ENCODE data around the gene TMEM45A.
"Not testable (repeated sequence)": the region's sequence is repeated elsewhere in the genome, so short reads cannot be mapped to it uniquely, and the experiment has no call there.

Gene TMEM45A

GRCh38 chr3:100486808-100487207 is 5.6 kb upstream of the TMEM45A start:
- DNase-seq = no peak

- no peak for DNase-seq
Measured at GRCh38 chr3:100489118-100489517, 3.3 kb upstream of the TMEM45A start.

- no peak for DNase-seq
Measured at GRCh38 chr3:100496711-100497261, 4.4 kb downstream of the TMEM45A start.

GRCh38 chr3:100499651-100500050 is 7.2 kb downstream of the TMEM45A start:
- no peak for DNase-seq

- no peak for DNase-seq
Measured at GRCh38 chr3:100500320-100500880, 8.0 kb downstream of the TMEM45A start.

GRCh38 chr3:100503448-100503847 is 11.0 kb downstream of the TMEM45A start:
- DNase-seq = no peak

GRCh38 chr3:100506355-100506754 is 13.9 kb downstream of the TMEM45A start:
- DNase-seq = no peak

GRCh38 chr3:100509818-100510217 is 17.4 kb downstream of the TMEM45A start:
- not testable (repeated sequence) for DNase-seq

GRCh38 chr3:100516232-100516631 is 23.8 kb downstream of the TMEM45A start:
- DNase-seq = no peak

GRCh38 chr3:100516838-100517237 is 24.4 kb downstream of the TMEM45A start:
- no peak for DNase-seq

GRCh38 chr3:100517276-100517675 is 24.9 kb downstream of the TMEM45A start:
- DNase-seq = no peak

GRCh38 chr3:100518244-100518643 is 25.8 kb downstream of the TMEM45A start:
- DNase-seq = no peak

GRCh38 chr3:100518983-100519382 is 26.6 kb downstream of the TMEM45A start:
- DNase-seq = no peak

- peak; percentile 21 to 50 for DNase-seq
Measured at GRCh38 chr3:100521439-100521845, 29.0 kb downstream of the TMEM45A start.

GRCh38 chr3:100522125-100522524 is 29.7 kb downstream of the TMEM45A start:
- DNase-seq = no peak

GRCh38 chr3:100523050-100523760 is 30.8 kb downstream of the TMEM45A start:
- no peak for DNase-seq

- DNase-seq = no peak
Measured at GRCh38 chr3:100525753-100526612, 33.6 kb downstream of the TMEM45A start.

GRCh38 chr3:100526613-100527346 is 34.4 kb downstream of the TMEM45A start:
- no peak for DNase-seq

GRCh38 chr3:100527347-100527735 is 34.9 kb downstream of the TMEM45A start:
- no peak for DNase-seq

- no peak for DNase-seq
Measured at GRCh38 chr3:100531093-100531492, 38.7 kb downstream of the TMEM45A start.

- DNase-seq = no peak
Measured at GRCh38 chr3:100532411-100532810, 40.0 kb downstream of the TMEM45A start.

- no peak for DNase-seq
Measured at GRCh38 chr3:100533176-100533575, 40.8 kb downstream of the TMEM45A start.

GRCh38 chr3:100535610-100535943 is 43.2 kb downstream of the TMEM45A start:
- DNase-seq = no peak

Data from CD4-positive, alpha-beta T cell treated with Interferon alpha-2 for 1 hour (primary cell).